ENCODE measurements around the gene IL25. TPM values are rescaled to one million over a fixed set of nuclear protein-coding genes. Genes with fewer than 3 reads are reported as not detected.

The IL25 gene
- total and polyA plus RNA-seq, 2 of the 4 experiments (the other 2 are of a cell fraction), result not detected

DNA sequence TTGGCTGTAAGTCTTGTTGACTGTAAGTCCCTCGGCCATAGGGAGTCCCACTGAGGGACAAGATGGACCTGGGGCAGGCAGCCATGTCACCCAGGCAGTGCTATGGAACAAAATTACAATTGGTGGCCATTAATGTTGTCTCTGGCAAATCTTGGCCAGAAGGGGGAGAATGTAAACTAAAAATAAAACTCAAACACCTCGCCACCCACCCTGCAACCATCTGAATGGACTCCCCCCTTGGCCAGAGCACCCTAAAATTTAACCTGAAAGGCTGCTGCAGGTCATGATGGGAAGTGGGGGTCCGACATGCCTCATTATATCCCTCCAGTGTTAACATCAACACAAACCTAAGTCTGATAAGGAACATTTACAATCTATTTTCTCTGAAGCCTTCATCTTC is 28.1 kb upstream of the IL25 start:
- POLR2A ChIA-PET (ENCODE audit: unreplicated experiment), result no interaction called here

More for the DNA sequence above, 28.1 kb upstream of the IL25 start:
- H4K20me1 ChIP-seq (ENCODE audit: insufficient read depth, low read length), result no peaks in the 10 kb centered on the region
- H3K27ac ChIP-seq (ENCODE audit: insufficient read depth, low read length), result no peak overlapping the region
- H3K14ac ChIP-seq (replicated peaks; ENCODE audit: low read depth, low read length), result no peak overlapping the region
- TF ChIP-seq POLR2A (IDR thresholded peaks at IDR 0.05; ENCODE audit: low read depth, low read length) (no peak), RFX5 (IDR thresholded peaks at IDR 0.05; ENCODE audit: low read depth, low read length) (no peak), RCOR1 (IDR thresholded peaks at IDR 0.05; ENCODE audit: insufficient replicate concordance, low read length) (no peak), RAD21 (IDR thresholded peaks at IDR 0.05; ENCODE audit: low read length) (no peak), CHD1 (IDR thresholded peaks at IDR 0.05; ENCODE audit: low read depth, low read length) (no peak), MXI1 (IDR thresholded peaks at IDR 0.05; ENCODE audit: borderline replicate concordance, low read depth, low read length) (no peak), CEBPB (IDR thresholded peaks at IDR 0.05; ENCODE audit: low read depth, low read length) (no peak), SMC3 (IDR thresholded peaks at IDR 0.05; ENCODE audit: low read depth, low read length) (no peak)
- TF ChIP-seq, protein P1, sequence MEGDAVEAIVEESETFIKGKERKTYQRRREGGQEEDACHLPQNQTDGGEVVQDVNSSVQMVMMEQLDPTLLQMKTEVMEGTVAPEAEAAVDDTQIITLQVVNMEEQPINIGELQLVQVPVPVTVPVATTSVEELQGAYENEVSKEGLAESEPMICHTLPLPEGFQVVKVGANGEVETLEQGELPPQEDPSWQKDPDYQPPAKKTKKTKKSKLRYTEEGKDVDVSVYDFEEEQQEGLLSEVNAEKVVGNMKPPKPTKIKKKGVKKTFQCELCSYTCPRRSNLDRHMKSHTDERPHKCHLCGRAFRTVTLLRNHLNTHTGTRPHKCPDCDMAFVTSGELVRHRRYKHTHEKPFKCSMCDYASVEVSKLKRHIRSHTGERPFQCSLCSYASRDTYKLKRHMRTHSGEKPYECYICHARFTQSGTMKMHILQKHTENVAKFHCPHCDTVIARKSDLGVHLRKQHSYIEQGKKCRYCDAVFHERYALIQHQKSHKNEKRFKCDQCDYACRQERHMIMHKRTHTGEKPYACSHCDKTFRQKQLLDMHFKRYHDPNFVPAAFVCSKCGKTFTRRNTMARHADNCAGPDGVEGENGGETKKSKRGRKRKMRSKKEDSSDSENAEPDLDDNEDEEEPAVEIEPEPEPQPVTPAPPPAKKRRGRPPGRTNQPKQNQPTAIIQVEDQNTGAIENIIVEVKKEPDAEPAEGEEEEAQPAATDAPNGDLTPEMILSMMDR (conservative IDR thresholded peaks at IDR 0.05; ENCODE audit: low read depth, low read length), result no peak
- dilution Hi-C loops (cut with HindIII; ENCODE audit: low sequenced_read_pairs, unreplicated experiment) (no loop called here), intact Hi-C loops (cut with micrococcal nuclease) (loop anchor here (5.0 kb wide), 1 partner anchor 987 kb away; no protein-coding TSS in a partner anchor), in situ Hi-C loops (cut with MboI; ENCODE audit: low sequenced_read_pairs) (no loop called here)
- no peak overlapping the region for H2BK120ac ChIP-seq (ENCODE audit: low read depth, low read length)
- H2AK5ac ChIP-seq (ENCODE audit: low read depth, low read length), result no peak overlapping the region
- H3K27me3 ChIP-seq (ENCODE audit: control insufficient read depth, insufficient read depth, low read length), result peaks cover 2% of the 10 kb centered on the region; the same call in 1 of the 2 replicates
- H3K4me1 ChIP-seq (ENCODE audit: control insufficient read depth, insufficient read depth, low read length), result no peaks in the 10 kb centered on the region
- no peak overlapping the region for H4K5ac ChIP-seq (ENCODE audit: low read depth, low read length)
- no peak overlapping the region for H3K9ac ChIP-seq (ENCODE audit: low read depth, low read length)
- no peak overlapping the region for H3K4ac ChIP-seq (ENCODE audit: low read depth, low read length)
- CTCF ChIA-PET, result no interaction called here
- BruUV-seq (replicated peaks), result no TSS peak
- no peak overlapping the region for H2BK20ac ChIP-seq (ENCODE audit: low read depth, low read length)
- H3K4me3 ChIP-seq (ENCODE audit: insufficient read depth, low read depth, low read length), result no peak overlapping the region
- no peak overlapping the region for H3K23ac ChIP-seq (ENCODE audit: low read depth, low read length)
- H3K4me2 ChIP-seq (ENCODE audit: low read depth, low read length), result no peak overlapping the region
- H4K91ac ChIP-seq (ENCODE audit: insufficient read depth, low read depth, low read length), result no peak overlapping the region
- no peaks in the 10 kb centered on the region for H3K9me1 ChIP-seq (ENCODE audit: insufficient read depth, low read length)
- H2BK5ac ChIP-seq (ENCODE audit: low read depth, low read length, poor library complexity, severe bottlenecking), result no peak overlapping the region
- H3K9me3 ChIP-seq (ENCODE audit: control insufficient read depth, insufficient read depth, low read length), result peaks cover 1% of the 10 kb centered on the region; the same call in 1 of the 2 replicates
- no peak overlapping the region for H2AFZ ChIP-seq (replicated peaks; ENCODE audit: low read length, poor library complexity)
- H3K18ac ChIP-seq (ENCODE audit: low read depth, low read length), result no peak overlapping the region
- H2BK15ac ChIP-seq (ENCODE audit: low read depth, low read length), result no peak overlapping the region
- H3K56ac ChIP-seq (ENCODE audit: extremely low read depth, insufficient read depth, low read length), result no peak overlapping the region
- ATAC-seq (ENCODE audit: low read depth), result no peak
- no peaks in the 10 kb centered on the region for H3K79me1 ChIP-seq (ENCODE audit: low read depth in 1 of 2, low read length in 2 of 2)
- H2AK9ac ChIP-seq (replicated peaks; ENCODE audit: low read depth, low read length, poor library complexity), result no peak overlapping the region
- no peak overlapping the region for H4K8ac ChIP-seq (ENCODE audit: low read depth in 2 of 2, low read length in 2 of 2)
- peaks cover 10% of the 10 kb centered on the region for H3K36me3 ChIP-seq (ENCODE audit: control insufficient read depth, insufficient read depth, low read length)
- no CpG with 5 or more reads among the region's 3 CpGs for WGBS, 2 experiments (ENCODE audit: extremely low coverage in 2 of 2, insufficient read length in 1 of 2)
- no peak for DNase-seq
